GM12878 (cell line): ENCODE measurements around the gene ZNF558.

Source experiments
- IKZF1 ChIP-seq: fragments of 450-650 bp; conservative IDR thresholded peaks from 2 replicates; pipeline ENCODE4 v1.6.1; 2017; ENCODE audit warnings: antibody characterized with exemption, mild to moderate bottlenecking
- MYB ChIP-seq: fragments of 150-350 bp; IDR thresholded peaks from 2 replicates; pipeline ENCODE4 v1.6.1; 2014; ENCODE audit warnings: mild to moderate bottlenecking, low read depth, low read length, borderline replicate concordance
- NFYB ChIP-seq: IDR thresholded peaks from 2 replicates; pipeline ENCODE4 v1.6.1; 2011; ENCODE audit warnings: low read depth, mild to moderate bottlenecking, low read length, improper control_type of control experiment, moderate library complexity; ENCODE audit not compliant: insufficient read depth
- ZNF217 ChIP-seq: fragments of 450-650 bp; IDR thresholded peaks from 2 replicates; pipeline ENCODE4 v1.6.1; 2017; ENCODE audit warnings: antibody characterized with exemption, mild to moderate bottlenecking
- TF ChIP-seq, protein P1 (sequence below): IDR thresholded peaks from 2 replicates; pipeline ENCODE4 v1.6.1; 2012; ENCODE audit warnings: mild to moderate bottlenecking, low read depth, low read length
- TF ChIP-seq, protein P2 (sequence below): IDR thresholded peaks from 2 replicates; pipeline ENCODE4 v1.6.1; 2012; ENCODE audit warnings: improper control_type of control experiment, low read depth, low read length; ENCODE audit not compliant: insufficient replicate concordance
- TF ChIP-seq, protein P3 (sequence below), 3 experiments: IDR thresholded peaks in 2 of 3; conservative IDR thresholded peaks in 1 of 3; 2 replicates each; pipeline ENCODE4 v1.5.1; 2011; ENCODE audit warnings: low read depth in 3 of 3, low read length in 3 of 3, mild to moderate bottlenecking in 3 of 3, control low read depth in 2 of 3, moderate library complexity in 2 of 3, inconsistent platforms in 1 of 3, mixed read lengths in 1 of 3; ENCODE audit not compliant: control insufficient read depth in 2 of 3, insufficient read depth in 1 of 3; ENCODE audit errors: extremely low read depth in 1 of 3

DNA sequence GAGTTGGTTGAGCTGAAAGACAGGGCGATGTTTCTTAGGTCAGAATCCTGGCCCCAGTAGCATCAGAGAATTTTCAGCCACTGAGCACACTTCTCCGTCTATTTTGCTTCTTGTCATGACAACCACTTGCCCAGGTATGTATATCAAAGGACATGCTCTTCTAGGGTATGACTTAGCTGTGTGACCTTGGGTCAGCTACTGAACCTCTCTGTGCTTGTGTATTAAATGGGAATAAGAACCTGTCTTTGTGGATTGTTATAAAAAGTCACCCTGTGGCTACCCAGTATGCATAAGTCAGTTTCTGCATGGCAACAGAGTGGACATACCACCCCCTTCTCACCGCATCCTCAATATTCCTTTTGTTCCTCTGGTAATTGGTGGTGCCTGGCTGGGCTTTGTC is 26.2 kb upstream of the ZNF558 start:
- TF ChIP-seq, protein P1, sequence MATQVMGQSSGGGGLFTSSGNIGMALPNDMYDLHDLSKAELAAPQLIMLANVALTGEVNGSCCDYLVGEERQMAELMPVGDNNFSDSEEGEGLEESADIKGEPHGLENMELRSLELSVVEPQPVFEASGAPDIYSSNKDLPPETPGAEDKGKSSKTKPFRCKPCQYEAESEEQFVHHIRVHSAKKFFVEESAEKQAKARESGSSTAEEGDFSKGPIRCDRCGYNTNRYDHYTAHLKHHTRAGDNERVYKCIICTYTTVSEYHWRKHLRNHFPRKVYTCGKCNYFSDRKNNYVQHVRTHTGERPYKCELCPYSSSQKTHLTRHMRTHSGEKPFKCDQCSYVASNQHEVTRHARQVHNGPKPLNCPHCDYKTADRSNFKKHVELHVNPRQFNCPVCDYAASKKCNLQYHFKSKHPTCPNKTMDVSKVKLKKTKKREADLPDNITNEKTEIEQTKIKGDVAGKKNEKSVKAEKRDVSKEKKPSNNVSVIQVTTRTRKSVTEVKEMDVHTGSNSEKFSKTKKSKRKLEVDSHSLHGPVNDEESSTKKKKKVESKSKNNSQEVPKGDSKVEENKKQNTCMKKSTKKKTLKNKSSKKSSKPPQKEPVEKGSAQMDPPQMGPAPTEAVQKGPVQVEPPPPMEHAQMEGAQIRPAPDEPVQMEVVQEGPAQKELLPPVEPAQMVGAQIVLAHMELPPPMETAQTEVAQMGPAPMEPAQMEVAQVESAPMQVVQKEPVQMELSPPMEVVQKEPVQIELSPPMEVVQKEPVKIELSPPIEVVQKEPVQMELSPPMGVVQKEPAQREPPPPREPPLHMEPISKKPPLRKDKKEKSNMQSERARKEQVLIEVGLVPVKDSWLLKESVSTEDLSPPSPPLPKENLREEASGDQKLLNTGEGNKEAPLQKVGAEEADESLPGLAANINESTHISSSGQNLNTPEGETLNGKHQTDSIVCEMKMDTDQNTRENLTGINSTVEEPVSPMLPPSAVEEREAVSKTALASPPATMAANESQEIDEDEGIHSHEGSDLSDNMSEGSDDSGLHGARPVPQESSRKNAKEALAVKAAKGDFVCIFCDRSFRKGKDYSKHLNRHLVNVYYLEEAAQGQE: no peak
- TF ChIP-seq, protein P2, sequence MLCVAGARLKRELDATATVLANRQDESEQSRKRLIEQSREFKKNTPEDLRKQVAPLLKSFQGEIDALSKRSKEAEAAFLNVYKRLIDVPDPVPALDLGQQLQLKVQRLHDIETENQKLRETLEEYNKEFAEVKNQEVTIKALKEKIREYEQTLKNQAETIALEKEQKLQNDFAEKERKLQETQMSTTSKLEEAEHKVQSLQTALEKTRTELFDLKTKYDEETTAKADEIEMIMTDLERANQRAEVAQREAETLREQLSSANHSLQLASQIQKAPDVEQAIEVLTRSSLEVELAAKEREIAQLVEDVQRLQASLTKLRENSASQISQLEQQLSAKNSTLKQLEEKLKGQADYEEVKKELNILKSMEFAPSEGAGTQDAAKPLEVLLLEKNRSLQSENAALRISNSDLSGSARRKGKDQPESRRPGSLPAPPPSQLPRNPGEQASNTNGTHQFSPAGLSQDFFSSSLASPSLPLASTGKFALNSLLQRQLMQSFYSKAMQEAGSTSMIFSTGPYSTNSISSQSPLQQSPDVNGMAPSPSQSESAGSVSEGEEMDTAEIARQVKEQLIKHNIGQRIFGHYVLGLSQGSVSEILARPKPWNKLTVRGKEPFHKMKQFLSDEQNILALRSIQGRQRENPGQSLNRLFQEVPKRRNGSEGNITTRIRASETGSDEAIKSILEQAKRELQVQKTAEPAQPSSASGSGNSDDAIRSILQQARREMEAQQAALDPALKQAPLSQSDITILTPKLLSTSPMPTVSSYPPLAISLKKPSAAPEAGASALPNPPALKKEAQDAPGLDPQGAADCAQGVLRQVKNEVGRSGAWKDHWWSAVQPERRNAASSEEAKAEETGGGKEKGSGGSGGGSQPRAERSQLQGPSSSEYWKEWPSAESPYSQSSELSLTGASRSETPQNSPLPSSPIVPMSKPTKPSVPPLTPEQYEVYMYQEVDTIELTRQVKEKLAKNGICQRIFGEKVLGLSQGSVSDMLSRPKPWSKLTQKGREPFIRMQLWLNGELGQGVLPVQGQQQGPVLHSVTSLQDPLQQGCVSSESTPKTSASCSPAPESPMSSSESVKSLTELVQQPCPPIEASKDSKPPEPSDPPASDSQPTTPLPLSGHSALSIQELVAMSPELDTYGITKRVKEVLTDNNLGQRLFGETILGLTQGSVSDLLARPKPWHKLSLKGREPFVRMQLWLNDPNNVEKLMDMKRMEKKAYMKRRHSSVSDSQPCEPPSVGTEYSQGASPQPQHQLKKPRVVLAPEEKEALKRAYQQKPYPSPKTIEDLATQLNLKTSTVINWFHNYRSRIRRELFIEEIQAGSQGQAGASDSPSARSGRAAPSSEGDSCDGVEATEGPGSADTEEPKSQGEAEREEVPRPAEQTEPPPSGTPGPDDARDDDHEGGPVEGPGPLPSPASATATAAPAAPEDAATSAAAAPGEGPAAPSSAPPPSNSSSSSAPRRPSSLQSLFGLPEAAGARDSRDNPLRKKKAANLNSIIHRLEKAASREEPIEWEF: no peak
- TF ChIP-seq IKZF1 (no peak), ZNF217 (no peak), MYB (no peak), NFYB (no peak)
- TF ChIP-seq, protein P3, sequence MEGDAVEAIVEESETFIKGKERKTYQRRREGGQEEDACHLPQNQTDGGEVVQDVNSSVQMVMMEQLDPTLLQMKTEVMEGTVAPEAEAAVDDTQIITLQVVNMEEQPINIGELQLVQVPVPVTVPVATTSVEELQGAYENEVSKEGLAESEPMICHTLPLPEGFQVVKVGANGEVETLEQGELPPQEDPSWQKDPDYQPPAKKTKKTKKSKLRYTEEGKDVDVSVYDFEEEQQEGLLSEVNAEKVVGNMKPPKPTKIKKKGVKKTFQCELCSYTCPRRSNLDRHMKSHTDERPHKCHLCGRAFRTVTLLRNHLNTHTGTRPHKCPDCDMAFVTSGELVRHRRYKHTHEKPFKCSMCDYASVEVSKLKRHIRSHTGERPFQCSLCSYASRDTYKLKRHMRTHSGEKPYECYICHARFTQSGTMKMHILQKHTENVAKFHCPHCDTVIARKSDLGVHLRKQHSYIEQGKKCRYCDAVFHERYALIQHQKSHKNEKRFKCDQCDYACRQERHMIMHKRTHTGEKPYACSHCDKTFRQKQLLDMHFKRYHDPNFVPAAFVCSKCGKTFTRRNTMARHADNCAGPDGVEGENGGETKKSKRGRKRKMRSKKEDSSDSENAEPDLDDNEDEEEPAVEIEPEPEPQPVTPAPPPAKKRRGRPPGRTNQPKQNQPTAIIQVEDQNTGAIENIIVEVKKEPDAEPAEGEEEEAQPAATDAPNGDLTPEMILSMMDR (IDR thresholded peaks at IDR 0.05 in 2 of 3, conservative IDR thresholded peaks at IDR 0.05 in 1 of 3; ENCODE audit: control insufficient read depth in 2 of 3, extremely low read depth in 1 of 3, insufficient read depth in 1 of 3, low read depth in 3 of 3, low read length in 3 of 3): no peak
